CD4-positive, CD25-positive, alpha-beta regulatory T cell (primary cell): ENCODE measurements around the gene STK35. TPM values are rescaled to one million over a fixed set of nuclear protein-coding genes. Genes with fewer than 3 reads are reported as not detected.

Experiments
- ATAC-seq, 2 donors: fragments of 150-1000 bp; cut with Tn5 transposase; one replicate each; pipeline ENCODE4 v1.10.0; 2021; ENCODE audit warnings: low read depth in 2 of 2, moderate number of reproducible peaks in 2 of 2, moderate library complexity in 1 of 2
- DNase-seq, 3 donors: peaks; one replicate each; pipeline versions ENCODE4 v3.0.0 to v3.0.0-alpha.2; 2012 to 2022; ENCODE audit warnings: mixed read lengths in 1 of 3
- H3K27ac ChIP-seq: one replicate; pipeline ENCODE4 v1.7.0; 2013; ENCODE audit warnings: mild to moderate bottlenecking, low read length; ENCODE audit not compliant: insufficient read depth, poor library complexity, severe bottlenecking
- H3K27me3 ChIP-seq: one replicate; pipeline ENCODE4 v1.7.0; 2013; ENCODE audit warnings: low read length; ENCODE audit not compliant: control insufficient read depth, insufficient read depth
- H3K36me3 ChIP-seq: one replicate; pipeline ENCODE4 v1.7.0; 2013; ENCODE audit warnings: mild to moderate bottlenecking, low read length, moderate library complexity; ENCODE audit not compliant: control insufficient read depth, insufficient read depth
- H3K4me1 ChIP-seq: 2 replicates; pipeline ENCODE4 v1.7.0; 2013; ENCODE audit warnings: mild to moderate bottlenecking, low read length; ENCODE audit not compliant: insufficient read depth, control insufficient read depth, poor library complexity, severe bottlenecking
- H3K4me3 ChIP-seq: one replicate; pipeline ENCODE4 v1.7.0; 2013; ENCODE audit warnings: low read depth, mild to moderate bottlenecking, low read length, moderate library complexity
- H3K9me3 ChIP-seq, 2 experiments: 1 replicate in 1 of 2; 2 replicates in 1 of 2; pipeline ENCODE4 v1.7.0; 2013; ENCODE audit warnings: low read length in 2 of 2, mild to moderate bottlenecking in 1 of 2, moderate library complexity in 1 of 2; ENCODE audit not compliant: control insufficient read depth in 2 of 2
- H3K27ac Mint-ChIP-seq, 3 donors: one replicate each; pipeline ENCODE4 v1.8.0; 2020 to 2022; ENCODE audit warnings: mild to moderate bottlenecking in 3 of 3, mixed read lengths in 3 of 3, moderate library complexity in 2 of 3
- H3K27me3 Mint-ChIP-seq: one replicate; pipeline ENCODE4 v1.8.0; 2022; ENCODE audit warnings: mild to moderate bottlenecking, mixed read lengths
- H3K36me3 Mint-ChIP-seq: one replicate; pipeline ENCODE4 v1.8.0; 2020; ENCODE audit warnings: mixed read lengths
- H3K4me1 Mint-ChIP-seq, 4 donors: one replicate each; pipeline ENCODE4 v1.8.0; 2020 to 2022; ENCODE audit warnings: mixed read lengths in 4 of 4, mild to moderate bottlenecking in 1 of 4
- H3K4me3 Mint-ChIP-seq, 4 donors: one replicate each; pipeline ENCODE4 v1.8.0; 2020 to 2022; ENCODE audit warnings: mild to moderate bottlenecking in 4 of 4, mixed read lengths in 4 of 4, moderate library complexity in 3 of 4
- H3K9me3 Mint-ChIP-seq, 7 donors: one replicate each; pipeline ENCODE4 v1.8.0; 2020 to 2022; ENCODE audit warnings: mixed read lengths in 7 of 7, mild to moderate bottlenecking in 3 of 7, moderate library complexity in 2 of 7
- polyA plus RNA-seq, 4 donors: library from polyadenylated mRNA; unstranded; fragments of 300-500 nt; fragmentation: Illumina TruSeq; gene quantifications; one replicate each; pipeline ENCODE4 v1.2.3, GENCODE V29; 2021
- total RNA-seq: library from RNA; stranded (reverse); gene quantifications from one replicate; pipeline ENCODE4 v1.2.3, GENCODE V29; 2022

The STK35 gene
- total and polyA plus RNA-seq, 5 donors from 2014 or later, result 5.1 to 15.7 (median 7.6) TPM

DNA sequence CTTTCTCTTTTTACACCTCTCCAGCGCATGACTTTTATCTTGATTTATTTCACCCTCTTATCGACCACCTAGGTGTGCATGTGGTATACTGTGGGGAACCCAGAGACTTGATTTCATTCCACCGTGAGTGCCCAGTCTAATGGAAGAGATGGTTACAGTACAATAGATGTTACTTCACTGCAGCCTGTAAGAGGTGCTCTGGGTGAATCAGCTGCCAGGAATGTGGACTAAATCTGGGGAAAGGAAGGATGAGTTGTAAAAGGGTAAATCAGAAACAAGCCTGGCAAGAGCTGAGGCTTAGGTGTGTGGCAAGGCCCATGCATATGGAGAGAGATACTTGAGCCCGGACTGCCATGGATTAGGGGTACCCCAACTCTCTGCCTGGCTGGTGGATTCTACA is 7.4 kb downstream of the STK35 start:
- DNase-seq (no peak), ATAC-seq (no peak)
- Mint-ChIP-seq H3K36me3 (peaks cover 32% of the 10 kb centered on the region), H3K4me1 (peaks cover 49 to 97% (median 82%) of the 10 kb centered on the region in 4 donors), H3K27ac (peak overlapping the region in 2 of 3 donors; percentile 43 to 61), H3K9me3 (no peaks in the 10 kb centered on the region), H3K4me3 (peak overlapping the region in 3 of 4 donors; percentile 46 to 55 (median 49)), H3K27me3 (no peaks in the 10 kb centered on the region)
- Histone ChIP-seq H3K27me3 (no peaks in the 10 kb centered on the region), H3K36me3 (peaks cover 23% of the 10 kb centered on the region), H3K27ac (no peak overlapping the region), H3K4me1 (peaks cover 84% of the 10 kb centered on the region), H3K4me3 (peak overlapping the region; percentile 34), H3K9me3 (no peaks in the 10 kb centered on the region)

GRCh38 chr20:2109425-2110210 is 8.0 kb downstream of the STK35 start:
- H3K4me1 ChIP-seq, result peaks cover 84% of the 10 kb centered on the region
- H3K4me3 Mint-ChIP-seq, result peak overlapping the region; percentile 34 to 68 (median 52)
- H3K4me3 ChIP-seq, result peak overlapping the region; percentile 34
- peaks cover 23% of the 10 kb centered on the region for H3K36me3 ChIP-seq
- no peaks in the 10 kb centered on the region for H3K27me3 Mint-ChIP-seq
- H3K27ac ChIP-seq, result no peak overlapping the region
- H3K9me3 Mint-ChIP-seq, result no peaks in the 10 kb centered on the region
- peaks cover 34% of the 10 kb centered on the region for H3K36me3 Mint-ChIP-seq
- H3K4me1 Mint-ChIP-seq, result peaks cover 49 to 97% (median 82%) of the 10 kb centered on the region in 4 donors
- DNase-seq (peak in 1 of 3 donors; percentile 57), ATAC-seq (no peak)
- H3K9me3 ChIP-seq, result no peaks in the 10 kb centered on the region
- no peaks in the 10 kb centered on the region for H3K27me3 ChIP-seq
- H3K27ac Mint-ChIP-seq, result peak overlapping the region; percentile 61 to 81 (median 64)

- peaks cover 50 to 93% (median 67%) of the 10 kb centered on the region in 4 donors for H3K4me1 Mint-ChIP-seq
- H3K4me3 ChIP-seq, result no peak overlapping the region
- peaks cover 22% of the 10 kb centered on the region for H3K36me3 ChIP-seq
- H3K4me3 Mint-ChIP-seq, result peak overlapping the region in 1 of 4 donors; percentile 46
- no peaks in the 10 kb centered on the region for H3K27me3 ChIP-seq
- H3K27ac Mint-ChIP-seq, result peak overlapping the region in 1 of 3 donors; percentile 77
- DNase-seq, result no peak
- no peaks in the 10 kb centered on the region for H3K9me3 ChIP-seq
- no peaks in the 10 kb centered on the region for H3K9me3 Mint-ChIP-seq
- H3K27ac ChIP-seq, result no peak overlapping the region
- H3K27me3 Mint-ChIP-seq, result no peaks in the 10 kb centered on the region
- no peak for ATAC-seq
- peaks cover 62% of the 10 kb centered on the region for H3K4me1 ChIP-seq
- peaks cover 45% of the 10 kb centered on the region for H3K36me3 Mint-ChIP-seq
Observed at GRCh38 chr20:2112910-2113309, 11.3 kb downstream of the STK35 start.

- H3K27me3 ChIP-seq, result no peaks in the 10 kb centered on the region
- H3K4me3 Mint-ChIP-seq, result peak overlapping the region in 1 of 4 donors; percentile 3
- H3K36me3 ChIP-seq, result peaks cover 28% of the 10 kb centered on the region
- H3K9me3 Mint-ChIP-seq, result no peaks in the 10 kb centered on the region
- H3K4me1 ChIP-seq, result peaks cover 71% of the 10 kb centered on the region
- no peaks in the 10 kb centered on the region for H3K9me3 ChIP-seq
- H3K27ac ChIP-seq, result no peak overlapping the region
- peak overlapping the region; percentile 9 to 91 (median 44) for H3K27ac Mint-ChIP-seq
- ATAC-seq, result no peak
- no peak for DNase-seq
- peaks cover 45% of the 10 kb centered on the region for H3K36me3 Mint-ChIP-seq
- peaks cover 49 to 91% (median 63%) of the 10 kb centered on the region in 4 donors for H3K4me1 Mint-ChIP-seq
- no peaks in the 10 kb centered on the region for H3K27me3 Mint-ChIP-seq
- peak overlapping the region; percentile 16 for H3K4me3 ChIP-seq
Observed at GRCh38 chr20:2114127-2114959, 12.7 kb downstream of the STK35 start.

GRCh38 chr20:2114990-2115681 is 13.5 kb downstream of the STK35 start:
- Histone ChIP-seq H3K4me1 (peaks cover 65% of the 10 kb centered on the region), H3K9me3 (no peaks in the 10 kb centered on the region), H3K27ac (no peak overlapping the region), H3K27me3 (no peaks in the 10 kb centered on the region), H3K36me3 (peaks cover 33% of the 10 kb centered on the region), H3K4me3 (peak overlapping the region; percentile 16)
- Mint-ChIP-seq H3K27me3 (no peaks in the 10 kb centered on the region), H3K4me3 (peak overlapping the region in 2 of 4 donors; percentile 3 to 25), H3K4me1 (peaks cover 46 to 91% (median 63%) of the 10 kb centered on the region in 4 donors), H3K36me3 (peaks cover 46% of the 10 kb centered on the region), H3K9me3 (no peaks in the 10 kb centered on the region), H3K27ac (peak overlapping the region in 2 of 3 donors; percentile 9 to 44)
- DNase-seq (no peak), ATAC-seq (no peak)

- Mint-ChIP-seq H3K27ac (peak overlapping the region in 1 of 3 donors; percentile 9), H3K4me1 (peaks cover 44 to 91% (median 64%) of the 10 kb centered on the region in 4 donors), H3K27me3 (no peaks in the 10 kb centered on the region), H3K4me3 (peak overlapping the region in 1 of 4 donors; percentile 8), H3K36me3 (peaks cover 55% of the 10 kb centered on the region), H3K9me3 (no peaks in the 10 kb centered on the region)
- peaks cover 33% of the 10 kb centered on the region for H3K36me3 ChIP-seq
- no peak for ATAC-seq
- H3K9me3 ChIP-seq, result no peaks in the 10 kb centered on the region
- no peak for DNase-seq
- peaks cover 55% of the 10 kb centered on the region for H3K4me1 ChIP-seq
- no peak overlapping the region for H3K4me3 ChIP-seq
- H3K27me3 ChIP-seq, result no peaks in the 10 kb centered on the region
- H3K27ac ChIP-seq, result no peak overlapping the region
Observed at GRCh38 chr20:2116170-2116940, 14.7 kb downstream of the STK35 start.

- Mint-ChIP-seq H3K36me3 (peaks cover 54% of the 10 kb centered on the region), H3K9me3 (no peaks in the 10 kb centered on the region), H3K4me3 (peak overlapping the region in 3 of 4 donors; percentile 4 to 14 (median 7)), H3K4me1 (peaks cover 40 to 91% (median 64%) of the 10 kb centered on the region in 4 donors), H3K27me3 (no peaks in the 10 kb centered on the region), H3K27ac (peak overlapping the region in 2 of 3 donors; percentile 6 to 9)
- Histone ChIP-seq H3K4me3 (no peak overlapping the region), H3K27me3 (no peaks in the 10 kb centered on the region), H3K4me1 (peaks cover 31% of the 10 kb centered on the region), H3K9me3 (no peaks in the 10 kb centered on the region), H3K27ac (no peak overlapping the region), H3K36me3 (peaks cover 30% of the 10 kb centered on the region)
- ATAC-seq, result no peak
- DNase-seq, result peak in 1 of 3 donors; percentile 52
Observed at GRCh38 chr20:2118783-2119182, 17.2 kb downstream of the STK35 start.
